Osteoblast (primary cell): ENCODE data around the gene RAB44. TPM values are rescaled to one million over a fixed set of nuclear protein-coding genes. Genes with fewer than 3 reads are reported as not detected.

Experiments used
- DNase-seq: peaks from one replicate; pipeline ENCODE4 v3.0.0; 2011; ENCODE audit warnings: low spot score, mixed read lengths; ENCODE audit not compliant: insufficient read length; ENCODE audit errors: missing footprints
- H2AFZ ChIP-seq: 2 replicates; pipeline ENCODE4 v1.6.0; 2011; ENCODE audit warnings: mild to moderate bottlenecking, low read length
- H3K27ac ChIP-seq: 2 replicates; pipeline ENCODE4 v1.5.1; 2011; ENCODE audit warnings: mild to moderate bottlenecking, low read depth, low read length, moderate library complexity
- H3K27me3 ChIP-seq: 2 replicates; pipeline ENCODE4 v1.6.0; 2012; ENCODE audit warnings: mild to moderate bottlenecking, control low read depth, inconsistent platforms, low read length, moderate library complexity; ENCODE audit not compliant: insufficient read depth
- H3K36me3 ChIP-seq: 2 replicates; pipeline ENCODE4 v1.5.1; 2011; ENCODE audit warnings: mild to moderate bottlenecking, low read length, control low read depth, moderate library complexity; ENCODE audit not compliant: insufficient read depth
- H3K4me1 ChIP-seq: 2 replicates; pipeline ENCODE4 v1.5.1; 2011; ENCODE audit warnings: mild to moderate bottlenecking, low read length, control low read depth, moderate library complexity; ENCODE audit not compliant: insufficient read depth
- H3K4me2 ChIP-seq: 2 replicates; pipeline ENCODE4 v1.6.0; 2011; ENCODE audit warnings: mild to moderate bottlenecking, low read length; ENCODE audit not compliant: insufficient read depth
- H3K4me3 ChIP-seq: fragments of 200-600 bp; sonication (generic); 3 replicates; pipeline ENCODE4 v1.5.1; 2012; ENCODE audit warnings: mild to moderate bottlenecking, low read length, inconsistent platforms; ENCODE audit not compliant: insufficient read depth
- H3K79me2 ChIP-seq: 2 replicates; pipeline ENCODE4 v1.6.0; 2012; ENCODE audit warnings: mild to moderate bottlenecking, low read length, control low read depth, inconsistent platforms; ENCODE audit not compliant: insufficient read depth
- H3K9me3 ChIP-seq: 2 replicates; pipeline ENCODE4 v1.5.1; 2011; ENCODE audit warnings: low read depth, low read length, control low read depth
- H4K20me1 ChIP-seq: 2 replicates; pipeline ENCODE4 v1.6.0; 2012; ENCODE audit warnings: mild to moderate bottlenecking, low read length, control low read depth; ENCODE audit not compliant: insufficient read depth
- total RNA-seq: library from RNA; depleted of rRNA; stranded (reverse); fragments of >200 nt; gene quantifications from 2 replicates; pipeline ENCODE4 v1.2.3, GENCODE V29; 2012
- TF ChIP-seq, protein P1 (sequence below): IDR thresholded peaks from 2 replicates; pipeline ENCODE4 v1.5.1; 2011; ENCODE audit warnings: mild to moderate bottlenecking, low read depth, low read length, moderate library complexity; ENCODE audit errors: extremely low read depth

RAB44 gene
- total RNA-seq, 1 donor: 0.36 TPM

DNA sequence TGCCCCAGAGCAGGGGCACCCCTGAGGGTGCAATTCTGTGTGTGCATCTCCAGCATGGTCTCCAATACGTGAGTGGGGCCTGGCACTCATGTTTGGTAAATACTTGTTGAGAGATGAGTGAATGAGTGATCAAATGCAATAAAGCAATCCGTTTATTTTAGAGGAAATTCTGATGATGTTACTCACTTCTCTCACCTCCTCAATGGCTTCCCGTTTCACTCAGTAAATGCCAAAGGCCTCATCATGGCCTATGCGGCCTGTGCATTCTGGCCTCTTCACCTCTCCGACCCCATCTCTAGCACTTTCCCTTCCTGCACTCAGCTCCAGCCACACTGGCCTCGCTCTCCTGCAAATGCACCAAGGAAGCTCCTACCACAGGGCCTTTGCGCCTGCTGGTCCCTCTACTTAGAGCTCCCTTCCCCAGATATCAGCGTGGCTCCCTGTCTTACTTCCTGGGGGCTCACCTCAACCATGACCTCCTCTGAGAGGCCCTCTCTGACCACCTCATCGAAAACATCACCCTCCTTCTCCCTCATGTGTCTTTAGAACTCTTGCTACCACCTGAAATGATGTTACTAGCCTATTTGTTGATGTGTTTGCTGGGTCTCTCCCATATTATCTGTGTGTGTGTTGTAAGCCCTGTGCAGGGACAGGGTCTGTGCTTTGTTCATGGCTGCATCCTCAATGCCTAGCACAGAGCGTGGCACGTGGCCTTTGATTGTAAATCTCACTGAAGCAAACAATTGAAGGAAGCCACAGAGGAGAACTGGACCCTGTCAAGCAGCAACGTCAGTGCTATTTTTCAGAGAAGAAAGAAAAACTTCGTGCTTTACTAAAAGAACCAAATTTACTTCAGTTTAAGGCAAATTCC, 42.6 kb downstream of the RAB44 start:
- no peaks in the 10 kb centered on the region for H3K9me3 ChIP-seq

GRCh38 chr6:36740818-36741179, 43.2 kb downstream of the RAB44 start:
- Histone ChIP-seq H3K4me2 (no peak overlapping the region), H3K4me1 (peaks cover 5% of the 10 kb centered on the region), H2AFZ (no peak overlapping the region), H3K27ac (no peak overlapping the region), H3K36me3 (no peaks in the 10 kb centered on the region), H3K27me3 (no peaks in the 10 kb centered on the region), H4K20me1 (no peaks in the 10 kb centered on the region), H3K79me2 (no peaks in the 10 kb centered on the region), H3K4me3 (no peak overlapping the region), H3K9me3 (no peaks in the 10 kb centered on the region)
- peak; percentile 58 for DNase-seq
- TF ChIP-seq, protein P1, sequence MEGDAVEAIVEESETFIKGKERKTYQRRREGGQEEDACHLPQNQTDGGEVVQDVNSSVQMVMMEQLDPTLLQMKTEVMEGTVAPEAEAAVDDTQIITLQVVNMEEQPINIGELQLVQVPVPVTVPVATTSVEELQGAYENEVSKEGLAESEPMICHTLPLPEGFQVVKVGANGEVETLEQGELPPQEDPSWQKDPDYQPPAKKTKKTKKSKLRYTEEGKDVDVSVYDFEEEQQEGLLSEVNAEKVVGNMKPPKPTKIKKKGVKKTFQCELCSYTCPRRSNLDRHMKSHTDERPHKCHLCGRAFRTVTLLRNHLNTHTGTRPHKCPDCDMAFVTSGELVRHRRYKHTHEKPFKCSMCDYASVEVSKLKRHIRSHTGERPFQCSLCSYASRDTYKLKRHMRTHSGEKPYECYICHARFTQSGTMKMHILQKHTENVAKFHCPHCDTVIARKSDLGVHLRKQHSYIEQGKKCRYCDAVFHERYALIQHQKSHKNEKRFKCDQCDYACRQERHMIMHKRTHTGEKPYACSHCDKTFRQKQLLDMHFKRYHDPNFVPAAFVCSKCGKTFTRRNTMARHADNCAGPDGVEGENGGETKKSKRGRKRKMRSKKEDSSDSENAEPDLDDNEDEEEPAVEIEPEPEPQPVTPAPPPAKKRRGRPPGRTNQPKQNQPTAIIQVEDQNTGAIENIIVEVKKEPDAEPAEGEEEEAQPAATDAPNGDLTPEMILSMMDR: no peak

More for the DNA sequence above, 42.6 kb downstream of the RAB44 start:
- no peaks in the 10 kb centered on the region for H3K36me3 ChIP-seq
- TF ChIP-seq, protein P1: no peak
- DNase-seq: peak; percentile 84
- H3K4me3 ChIP-seq: no peak overlapping the region
- no peaks in the 10 kb centered on the region for H3K27me3 ChIP-seq
- no peaks in the 10 kb centered on the region for H4K20me1 ChIP-seq
- H3K27ac ChIP-seq: no peak overlapping the region
- no peak overlapping the region for H3K4me2 ChIP-seq
- peaks cover 11% of the 10 kb centered on the region for H3K4me1 ChIP-seq
- no peaks in the 10 kb centered on the region for H3K79me2 ChIP-seq
- no peak overlapping the region for H2AFZ ChIP-seq

- TF ChIP-seq, protein P1: no peak
- Histone ChIP-seq H3K4me2 (no peak overlapping the region), H3K4me1 (peaks cover 3% of the 10 kb centered on the region), H3K79me2 (no peaks in the 10 kb centered on the region), H3K36me3 (no peaks in the 10 kb centered on the region), H3K27ac (no peak overlapping the region), H3K4me3 (no peak overlapping the region), H3K27me3 (no peaks in the 10 kb centered on the region), H2AFZ (no peak overlapping the region), H4K20me1 (no peaks in the 10 kb centered on the region), H3K9me3 (no peaks in the 10 kb centered on the region)
- DNase-seq: peak; percentile 84
These were observed 44.5 kb downstream of the RAB44 start for GRCh38 chr6:36742146-36742545.

GRCh38 chr6:36743032-36743431, 45.4 kb downstream of the RAB44 start:
- no peaks in the 10 kb centered on the region for H3K36me3 ChIP-seq

More at GRCh38 chr6:36743032-36743431, 45.4 kb downstream of the RAB44 start:
- peak; percentile 84 for DNase-seq
- H3K79me2 ChIP-seq: no peaks in the 10 kb centered on the region
- TF ChIP-seq, protein P1: no peak
- no peaks in the 10 kb centered on the region for H4K20me1 ChIP-seq
- no peak overlapping the region for H3K4me2 ChIP-seq
- no peaks in the 10 kb centered on the region for H3K27me3 ChIP-seq
- H3K4me3 ChIP-seq: no peak overlapping the region
- H3K27ac ChIP-seq: no peak overlapping the region
- H2AFZ ChIP-seq: no peak overlapping the region
- H3K4me1 ChIP-seq: peaks cover 3% of the 10 kb centered on the region
- no peaks in the 10 kb centered on the region for H3K9me3 ChIP-seq
